Spleen (tissue), 11 donors: ENCODE data around the gene ZNF775. TPM values are rescaled to one million over a fixed set of nuclear protein-coding genes. Genes with fewer than 3 reads are reported as not detected.

Experiments used
- DNase-seq: peaks from one replicate; pipeline ENCODE4 v3.0.0-alpha.2; 2020
- H3K27ac ChIP-seq, 8 donors: fragments of 200-600 bp; sonication (generic) in 7 of 8; 1 replicate in 4 of 8; 2 replicates in 4 of 8; pipeline versions ENCODE4 v1.5.0 to v1.8.0; 2016 to 2021; ENCODE audit warnings: inconsistent platforms in 4 of 8, mild to moderate bottlenecking in 4 of 8, moderate library complexity in 1 of 8
- H3K27me3 ChIP-seq, 7 donors: fragments of 200-600 bp; sonication (generic) in 6 of 7; replicated peaks in 1 of 7; 1 replicate in 4 of 7; 2 replicates in 3 of 7; pipeline versions ENCODE4 v1.5.0 to v1.8.0; 2016 to 2021; ENCODE audit warnings: inconsistent platforms in 3 of 7, mild to moderate bottlenecking in 1 of 7
- H3K36me3 ChIP-seq, 6 donors: fragments of 200-600 bp; sonication (generic) in 5 of 6; 1 replicate in 4 of 6; 2 replicates in 2 of 6; pipeline versions ENCODE4 v1.5.0 to v1.8.0; 2016 to 2021; ENCODE audit warnings: inconsistent platforms in 2 of 6
- H3K4me1 ChIP-seq, 6 donors: fragments of 200-600 bp; sonication (generic) in 5 of 6; 1 replicate in 3 of 6; 2 replicates in 3 of 6; pipeline versions ENCODE4 v1.5.0 to v1.8.0; 2016 to 2021; ENCODE audit warnings: inconsistent platforms in 3 of 6
- H3K4me3 ChIP-seq, 8 donors: fragments of 200-600 bp; sonication (generic) in 7 of 8; 1 replicate in 4 of 8; 2 replicates in 4 of 8; pipeline versions ENCODE4 v1.5.0 to v1.8.0; 2016 to 2021; ENCODE audit warnings: inconsistent platforms in 4 of 8, mild to moderate bottlenecking in 4 of 8, moderate library complexity in 2 of 8
- H3K9me3 ChIP-seq, 8 donors: fragments of 200-600 bp; sonication (generic) in 7 of 8; 1 replicate in 4 of 8; 2 replicates in 4 of 8; pipeline versions ENCODE4 v1.5.0 to v1.8.0; 2016 to 2021; ENCODE audit warnings: inconsistent platforms in 4 of 8
- CTCF ChIP-seq, 11 experiments: fragments of 200-600 bp in 7 of 11; fragments of 450-650 bp in 4 of 11; sonication (generic) in 4 of 11; IDR thresholded peaks in 8 of 11; conservative IDR thresholded peaks in 3 of 11; 1 replicate in 7 of 11; 2 replicates in 4 of 11; pipeline versions ENCODE4 v1.4.0 to v1.8.0; 2016 to 2021; ENCODE audit warnings: antibody characterized with exemption in 11 of 11, inconsistent platforms in 4 of 11, mild to moderate bottlenecking in 1 of 11
- POLR2A ChIP-seq, 3 donors: fragments of 450-650 bp; IDR thresholded peaks; one replicate each; pipeline ENCODE4 v1.5.1; 2017; ENCODE audit warnings: antibody characterized with exemption in 3 of 3, mild to moderate bottlenecking in 1 of 3
- POLR2AphosphoS5 ChIP-seq, 3 donors: sonication (generic); formaldehyde crosslinking; IDR thresholded peaks; one replicate each; pipeline ENCODE4 v1.5.1; 2017; ENCODE audit warnings: antibody characterized with exemption in 3 of 3
- WGBS, 5 donors: extraction: QIAGEN DNeasy Blood & Tissue Kit in 3 of 5; methylation state at CpG; one replicate each; pipeline versions ENCODE4 v1.1.5 to v1.1.7; 2013 to 2018; 5-methylcytosine and 5-hydroxymethylcytosine counted together
- intact Hi-C: fragments of 100-400 bp; cut with DNase I; formaldehyde crosslinking; loops from one replicate; pipeline ENCODE4 v1.15.0; 2023; ENCODE audit warnings: low total_unique reads
- polyA plus RNA-seq, 3 donors: library from polyadenylated mRNA; stranded (reverse); fragments of 200-250 nt; gene quantifications; one replicate each; pipeline ENCODE4 v1.2.1, GENCODE V29; 2013
- total RNA-seq, 7 donors: library from RNA; depleted of rRNA in 3 of 7; stranded (reverse); fragments of >200 nt in 3 of 7; fragmentation: NEBNext Ultra II Directional in 4 of 7; extraction: Animal tissue kit (Norgen Biotek cat#: 25700) in 4 of 7; gene quantifications; one replicate each; pipeline versions ENCODE4 v1.1.0 to v1.2.1, GENCODE V29; 2016 to 2021
- donor health status: healthy with polysubstance abuse.
- donor health status: DM: no; HTN: no; CAD: no; lungs with moderate emphysema.
- donor health status: DM: no; HTN: no; CAD: no.
- donor health status: Bipolar disorder and iron deficiency.
- donor health status: healthy.
- donor health status: DM: no; HTN: no; CAD: no.
- donor health status: DM: yes; HTN: yes; CAD: no.

Gene ZNF775
- total and polyA plus RNA-seq, 10 donors, result 2.0 to 5.7 (median 4.2) TPM

- TF ChIP-seq CTCF (IDR thresholded peaks at IDR 0.05 in 8 of 11, conservative IDR thresholded peaks at IDR 0.05 in 3 of 11) (no peak), POLR2AphosphoS5 (IDR thresholded peaks at IDR 0.05) (no peak), POLR2A (IDR thresholded peaks at IDR 0.05) (no peak)
- no peaks in the 10 kb centered on the region for H3K27me3 ChIP-seq
- WGBS, 5 donors, result 83 to 87% (median 86%) methylated on average over 17 of the region's 17 CpGs
- no peaks in the 10 kb centered on the region for H3K9me3 ChIP-seq
- no peak overlapping the region for H3K4me3 ChIP-seq
- DNase-seq, result no peak
- intact Hi-C loops, result loop anchor here (2.0 kb wide), 1 partner anchor 65 kb away; no protein-coding TSS in a partner anchor
- H3K36me3 ChIP-seq, result no peaks in the 10 kb centered on the region
- H3K27ac ChIP-seq, result no peak overlapping the region
- H3K4me1 ChIP-seq, result peaks cover 0 to 12% (median 7%) of the 10 kb centered on the region in 6 donors
These were observed 42.7 kb downstream of the ZNF775 start for GRCh38 chr7:150421831-150422230.

- no peak for DNase-seq
These were observed 46.5 kb downstream of the ZNF775 start for GRCh38 chr7:150425670-150426069.

GRCh38 chr7:150428671-150429451 lies 49.7 kb downstream of the ZNF775 start:
- intact Hi-C loops, result no loop called here
- DNase-seq, result no peak
- H3K9me3 ChIP-seq, result no peaks in the 10 kb centered on the region
- H3K27ac ChIP-seq, result peak overlapping the region in 7 of 8 donors; percentile 9 to 57 (median 33)
- peaks cover 8 to 44% (median 28%) of the 10 kb centered on the region in 6 donors for H3K4me1 ChIP-seq
- TF ChIP-seq POLR2AphosphoS5 (IDR thresholded peaks at IDR 0.05) (peak in 2 of 3 donors; percentile 54 to 63), CTCF (IDR thresholded peaks at IDR 0.05 in 8 of 11, conservative IDR thresholded peaks at IDR 0.05 in 3 of 11) (no peak)
- WGBS, 5 donors, result 23 to 34% (median 30%) methylated on average over 10 to 11 of the region's 11 CpGs
- no peaks in the 10 kb centered on the region for H3K27me3 ChIP-seq
- no peaks in the 10 kb centered on the region for H3K36me3 ChIP-seq
- no peak overlapping the region for H3K4me3 ChIP-seq

More at GRCh38 chr7:150425670-150426069, 46.5 kb downstream of the ZNF775 start:
- H3K4me1 ChIP-seq, result peaks cover 5 to 37% (median 22%) of the 10 kb centered on the region in 6 donors
- no peaks in the 10 kb centered on the region for H3K27me3 ChIP-seq
- H3K36me3 ChIP-seq, result no peaks in the 10 kb centered on the region
- H3K4me3 ChIP-seq, result no peak overlapping the region
- 52 to 58% (median 55%) methylated on average over 4 of the region's 4 CpGs for WGBS, 5 donors
- intact Hi-C loops, result no loop called here
- TF ChIP-seq POLR2A (IDR thresholded peaks at IDR 0.05), result no peak
- no peak for TF ChIP-seq CTCF (IDR thresholded peaks at IDR 0.05 in 8 of 11, conservative IDR thresholded peaks at IDR 0.05 in 3 of 11)
- TF ChIP-seq POLR2AphosphoS5 (IDR thresholded peaks at IDR 0.05), result no peak
- no peaks in the 10 kb centered on the region for H3K9me3 ChIP-seq
- H3K27ac ChIP-seq, result no peak overlapping the region

DNA sequence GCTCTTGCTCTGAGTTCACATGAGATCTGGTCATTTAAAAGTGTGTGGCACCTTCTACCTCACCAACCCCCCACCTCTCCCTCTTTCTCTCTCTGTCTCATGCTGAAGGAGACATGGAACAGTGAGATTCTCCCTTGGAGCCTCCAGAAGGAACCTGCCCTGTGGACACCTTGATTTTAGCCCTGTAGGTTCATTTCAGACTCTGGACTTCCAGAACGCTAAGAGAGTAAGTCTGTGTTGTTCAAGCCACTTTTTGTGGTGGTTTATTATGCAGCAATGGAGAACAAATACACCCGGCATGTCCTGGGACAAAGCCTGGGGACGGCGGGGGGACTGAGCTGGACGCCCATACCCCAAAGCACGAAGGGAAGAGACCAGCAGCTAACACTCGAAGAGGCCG lies 50.6 kb downstream of the ZNF775 start:
- Histone ChIP-seq H3K4me1 (peaks cover 8 to 53% (median 37%) of the 10 kb centered on the region in 6 donors), H3K4me3 (no peak overlapping the region), H3K36me3 (no peaks in the 10 kb centered on the region), H3K27me3 (no peaks in the 10 kb centered on the region), H3K9me3 (no peaks in the 10 kb centered on the region), H3K27ac (peak overlapping the region in 7 of 8 donors; percentile 9 to 57 (median 26))
- DNase-seq, result no peak
- WGBS, 5 donors, result 81 to 88% (median 83%) methylated on average over 7 to 8 of the region's 8 CpGs
- TF ChIP-seq POLR2AphosphoS5 (IDR thresholded peaks at IDR 0.05) (no peak), CTCF (IDR thresholded peaks at IDR 0.05 in 8 of 11, conservative IDR thresholded peaks at IDR 0.05 in 3 of 11) (no peak), POLR2A (IDR thresholded peaks at IDR 0.05) (no peak)
- intact Hi-C loops, result no loop called here
